Germinal center (tissue), 1 donor: ENCODE results near the gene SHISA9.

ENCODE experiments used
- DNase-seq: peaks from one replicate; pipeline ENCODE4 v3.0.0; 2012; ENCODE audit warnings: mixed read lengths, low spot score

SHISA9 gene

GRCh38 chr16:13076878-13077277, 175.5 kb downstream of the SHISA9 start:
- DNase-seq, result no peak

DNA sequence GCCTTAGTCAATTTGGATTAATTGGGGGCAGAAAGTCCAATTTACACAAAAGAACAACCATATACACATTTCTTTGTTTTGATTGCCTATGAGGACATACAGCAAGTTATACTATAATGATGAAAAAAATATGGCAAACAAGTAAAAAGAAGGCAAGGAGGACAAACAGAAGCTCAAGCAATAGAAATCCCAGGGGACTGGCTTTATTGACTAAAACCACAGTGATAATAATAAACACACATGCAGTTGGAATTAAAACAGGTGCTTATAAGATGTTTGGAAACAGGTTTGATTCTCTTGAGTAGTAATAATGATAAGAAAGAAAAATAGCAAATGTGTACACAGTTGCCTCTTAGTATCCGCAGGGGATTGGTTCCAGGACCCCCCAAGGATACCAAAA, 176.4 kb downstream of the SHISA9 start:
- no peak for DNase-seq

GRCh38 chr16:13080531-13080930, 179.1 kb downstream of the SHISA9 start:
- DNase-seq, result no peak

- no peak for DNase-seq
Measured at GRCh38 chr16:13081825-13082331, 180.5 kb downstream of the SHISA9 start.

DNA sequence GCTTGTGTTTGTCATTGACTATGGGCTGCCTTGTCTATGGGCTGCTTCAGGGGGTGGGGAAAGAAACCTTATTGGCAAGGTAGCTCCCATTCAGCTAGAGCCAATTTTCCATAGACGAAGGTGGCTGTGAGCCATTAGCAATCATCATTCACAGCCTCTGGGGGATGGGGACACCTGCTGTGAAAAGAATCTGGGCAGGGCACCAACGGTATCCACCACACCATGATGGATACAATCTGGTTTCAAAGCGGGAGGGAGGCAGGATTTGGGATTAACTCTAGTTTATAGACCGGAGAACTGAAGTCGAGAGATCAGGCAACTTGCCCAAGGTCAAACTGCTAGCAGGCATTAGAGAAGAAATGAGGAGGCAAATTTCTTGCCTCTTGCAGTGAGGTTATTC, 182.3 kb downstream of the SHISA9 start:
- no peak for DNase-seq

DNA sequence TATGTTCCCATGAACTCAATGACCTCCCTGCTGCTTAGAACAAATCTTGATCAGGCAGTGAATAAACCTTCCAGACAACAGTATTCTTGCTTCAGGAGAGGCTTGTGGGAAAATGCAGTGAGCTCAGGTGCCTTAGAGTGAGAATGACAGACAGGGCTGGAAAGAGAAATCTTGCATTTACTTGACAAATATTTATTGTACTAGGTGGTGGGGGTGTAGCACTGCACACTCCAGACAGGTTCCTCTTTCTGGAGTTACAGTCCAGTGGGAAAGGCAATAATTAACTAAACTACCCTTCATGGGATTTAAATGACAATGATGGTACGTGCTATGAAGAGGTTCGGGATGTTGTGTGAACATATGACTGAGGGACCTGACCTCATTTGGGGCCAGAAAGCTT, 182.9 kb downstream of the SHISA9 start:
- no peak for DNase-seq

DNA sequence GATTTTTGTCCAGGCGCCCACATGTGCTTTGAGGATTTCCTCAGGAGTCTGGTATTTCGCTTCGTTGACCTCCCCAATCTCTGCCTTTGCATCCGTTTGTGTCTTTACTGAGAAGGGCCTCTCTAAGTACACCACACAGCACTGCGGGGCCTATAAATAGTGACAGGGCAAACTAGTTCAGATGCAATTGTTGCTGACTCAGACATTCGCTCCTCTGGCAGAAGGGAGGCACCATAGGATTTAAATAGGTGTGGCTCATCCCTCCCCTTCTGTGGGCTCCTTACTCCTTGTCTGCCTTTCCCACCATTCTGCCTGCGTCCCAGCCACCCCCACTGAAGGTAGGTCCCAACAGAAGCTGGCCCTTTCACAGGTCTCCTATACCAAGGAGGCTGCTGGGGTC, 192.3 kb downstream of the SHISA9 start:
- no peak for DNase-seq

DNA sequence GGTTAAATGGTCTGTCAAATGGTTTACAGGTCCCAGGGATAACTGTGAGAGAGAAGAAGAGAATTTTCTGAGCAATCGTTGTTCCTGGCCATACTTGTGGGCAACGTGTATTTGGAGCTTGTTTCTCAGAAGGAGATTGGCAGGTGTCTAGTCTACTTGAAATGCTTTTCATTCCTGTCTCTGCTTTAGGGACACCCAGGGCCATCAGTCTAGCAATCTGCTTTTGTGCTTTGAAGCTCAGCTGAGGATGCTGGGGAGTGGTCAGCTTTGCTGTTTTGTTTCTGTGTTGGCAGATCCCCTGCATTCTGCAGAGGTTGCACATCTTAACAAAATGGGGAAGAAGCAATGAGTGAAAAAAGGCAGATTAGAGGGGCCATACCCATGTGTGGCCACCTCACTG, 193.7 kb downstream of the SHISA9 start:
- no peak for DNase-seq

DNA sequence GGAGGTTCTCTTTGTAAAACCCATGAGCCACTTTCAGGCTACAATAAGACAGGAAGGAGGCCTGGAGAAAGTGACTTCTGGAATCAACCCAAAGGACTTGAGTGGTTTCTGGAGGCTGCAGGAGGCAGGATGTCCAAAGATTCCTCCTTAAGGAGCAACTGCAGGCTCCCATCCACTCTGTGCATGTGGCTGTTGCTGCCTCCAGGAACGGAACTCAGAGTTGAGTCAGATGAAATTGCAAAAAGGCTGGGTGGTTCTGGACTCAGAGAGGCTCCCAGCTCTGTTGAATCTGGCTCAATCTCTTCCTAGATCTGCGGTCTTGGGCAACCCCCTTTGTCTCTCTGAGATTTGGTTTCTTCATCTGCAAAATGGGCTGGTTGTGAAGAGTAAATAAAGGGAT, 197.1 kb downstream of the SHISA9 start:
- no peak for DNase-seq

- DNase-seq, result no peak
Measured at GRCh38 chr16:13099822-13100221, 198.4 kb downstream of the SHISA9 start.

DNA sequence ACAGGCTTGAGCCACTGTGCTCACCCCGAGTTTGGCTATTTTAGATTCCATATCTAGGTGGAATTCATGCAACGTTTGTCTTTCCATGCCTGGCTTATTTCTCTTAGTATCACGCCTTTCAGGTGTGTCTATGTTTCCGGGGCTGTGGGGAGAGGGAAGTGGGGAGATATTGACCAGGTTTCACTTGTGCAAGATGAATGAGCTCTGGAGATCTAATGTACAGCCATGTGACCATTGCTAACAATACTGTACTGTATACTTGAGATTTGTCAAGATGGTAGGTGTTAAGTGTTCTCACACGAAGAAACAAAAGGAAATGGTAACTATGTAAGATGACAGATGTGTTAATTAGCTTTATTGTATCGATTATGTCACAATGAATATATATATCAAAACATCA, 199.6 kb downstream of the SHISA9 start:
- DNase-seq, result no peak

- no peak for DNase-seq
Measured at GRCh38 chr16:13101828-13102227, 200.4 kb downstream of the SHISA9 start.

- no peak for DNase-seq
Measured at GRCh38 chr16:13102401-13102800, 201.0 kb downstream of the SHISA9 start.

GRCh38 chr16:13103831-13104530, 202.6 kb downstream of the SHISA9 start:
- DNase-seq, result no peak

DNA sequence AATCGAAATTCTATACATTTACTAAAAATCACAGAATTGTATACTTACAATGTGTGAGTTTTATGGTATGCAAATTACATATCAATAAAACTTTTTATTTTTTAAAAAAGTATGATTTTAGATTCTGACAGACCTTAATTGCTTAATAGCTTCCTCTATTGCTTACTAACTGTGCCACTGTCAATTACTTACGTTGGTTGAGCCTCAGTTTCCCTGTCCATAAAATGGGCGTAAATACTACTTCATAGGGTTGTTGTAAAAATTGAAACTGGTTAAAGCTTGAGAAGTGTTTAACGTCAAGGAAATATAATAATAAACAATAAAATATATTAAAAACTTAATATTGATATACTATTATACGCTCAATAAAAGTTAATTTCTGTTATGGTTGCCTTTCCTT, 203.4 kb downstream of the SHISA9 start:
- DNase-seq, result no peak

DNA sequence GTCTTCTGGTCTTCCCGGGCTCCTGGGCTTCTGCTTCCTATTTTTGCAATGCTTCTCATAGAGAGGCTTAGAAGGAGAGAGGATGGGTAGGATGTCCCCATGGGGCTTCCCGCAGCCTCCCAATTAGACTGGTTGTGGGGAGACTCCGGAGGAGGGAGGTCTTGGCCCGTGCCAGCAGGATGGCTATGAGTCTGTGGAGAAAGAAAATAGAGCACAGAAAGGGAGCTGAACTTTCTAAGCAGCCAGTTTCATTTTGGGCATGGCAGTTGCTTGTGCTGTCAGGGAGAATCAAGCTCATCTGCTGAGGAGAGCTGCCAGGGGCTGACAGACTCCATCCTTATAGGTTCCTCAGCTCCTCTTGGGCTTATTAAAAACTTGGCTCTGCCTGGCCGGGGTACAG, 204.0 kb downstream of the SHISA9 start:
- no peak for DNase-seq

DNA sequence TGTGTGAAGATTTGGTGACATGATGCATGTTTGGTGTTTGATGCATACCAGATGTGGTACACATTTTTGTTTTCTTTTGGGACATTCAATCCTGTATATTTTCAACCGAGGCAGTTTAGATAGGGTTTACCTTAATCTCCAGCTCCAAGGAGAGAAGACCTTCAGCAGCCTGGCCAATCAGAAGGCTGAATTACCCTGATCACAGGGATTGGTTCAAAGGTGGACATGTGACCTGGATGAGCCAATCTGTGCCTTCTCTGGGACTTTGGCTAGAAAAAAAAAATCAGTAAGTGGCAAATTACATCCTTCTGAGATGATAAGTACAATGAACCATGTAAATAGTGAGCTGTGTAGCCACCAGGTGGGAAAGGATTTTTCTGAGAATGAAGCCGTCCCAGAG, 205.1 kb downstream of the SHISA9 start:
- DNase-seq, result no peak

DNA sequence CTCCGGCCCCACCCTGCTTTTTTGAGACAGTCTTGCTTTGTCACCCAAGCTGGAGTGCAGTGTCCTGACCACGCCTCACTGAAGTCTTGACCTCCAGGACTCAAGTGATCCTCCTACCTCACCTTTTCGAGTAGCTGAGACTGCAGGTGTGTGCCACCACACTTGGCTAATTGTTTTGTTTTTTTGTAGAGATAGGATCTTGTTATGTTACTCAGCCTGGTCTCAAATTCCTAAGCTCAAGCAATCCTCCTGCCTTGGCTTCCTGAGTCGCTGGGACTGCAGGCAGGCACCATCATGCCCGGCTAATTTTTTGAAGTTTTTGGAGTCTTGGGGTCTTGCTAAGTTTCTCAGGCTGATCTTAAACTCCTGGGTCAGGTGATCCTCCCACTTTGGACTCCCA, 206.7 kb downstream of the SHISA9 start:
- DNase-seq, result no peak

DNA sequence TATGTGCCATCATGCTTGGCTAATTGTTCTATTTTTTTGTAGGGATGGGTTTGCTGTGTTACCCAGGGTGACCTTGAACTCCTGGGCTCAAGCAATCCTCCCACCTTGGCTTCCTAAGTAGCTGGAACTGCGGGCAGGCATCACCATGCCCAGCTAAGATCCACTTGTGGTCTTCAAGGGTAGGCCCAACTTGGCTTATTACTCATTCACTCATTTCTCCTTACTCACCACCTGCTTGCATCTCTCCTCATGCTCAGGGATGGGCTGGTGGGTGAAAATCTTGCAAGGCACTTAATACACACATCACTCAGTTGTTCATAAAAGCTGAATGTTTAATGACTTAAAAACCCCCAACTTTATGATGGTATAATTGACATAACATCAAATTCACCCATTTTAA, 207.8 kb downstream of the SHISA9 start:
- no peak for DNase-seq

DNA sequence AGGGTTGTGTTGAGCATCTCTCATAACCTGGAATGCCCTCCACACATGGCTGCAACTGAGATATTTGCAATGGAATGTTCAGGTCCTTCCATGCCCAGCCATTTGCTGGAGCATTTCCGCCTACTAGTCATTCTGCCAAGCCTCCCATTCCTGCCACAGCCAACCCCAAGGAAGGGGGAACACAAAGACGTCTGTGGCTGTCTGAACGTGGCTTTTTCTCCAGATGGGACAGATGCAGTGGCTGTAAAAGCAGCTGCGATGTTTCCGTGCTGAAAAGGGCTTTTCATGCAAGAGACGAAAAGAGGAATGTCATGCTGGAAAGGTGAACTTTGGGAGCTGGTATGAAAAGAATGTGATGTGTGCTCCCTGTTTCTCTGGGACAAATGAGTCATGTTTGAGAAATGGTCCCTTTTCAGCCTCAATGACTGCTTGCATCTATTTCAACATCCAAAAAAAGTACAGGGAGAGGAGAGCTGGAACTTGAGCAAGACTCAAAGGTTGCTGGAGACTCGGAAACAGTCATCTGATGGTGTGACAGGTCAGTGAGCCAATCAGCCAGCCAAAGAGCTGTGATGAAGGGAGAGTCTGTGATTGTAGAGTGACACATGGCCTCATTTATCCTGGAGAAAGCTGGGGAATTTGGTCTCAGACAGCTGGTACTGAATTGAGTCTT, 208.9 kb downstream of the SHISA9 start:
- DNase-seq, result no peak

DNA sequence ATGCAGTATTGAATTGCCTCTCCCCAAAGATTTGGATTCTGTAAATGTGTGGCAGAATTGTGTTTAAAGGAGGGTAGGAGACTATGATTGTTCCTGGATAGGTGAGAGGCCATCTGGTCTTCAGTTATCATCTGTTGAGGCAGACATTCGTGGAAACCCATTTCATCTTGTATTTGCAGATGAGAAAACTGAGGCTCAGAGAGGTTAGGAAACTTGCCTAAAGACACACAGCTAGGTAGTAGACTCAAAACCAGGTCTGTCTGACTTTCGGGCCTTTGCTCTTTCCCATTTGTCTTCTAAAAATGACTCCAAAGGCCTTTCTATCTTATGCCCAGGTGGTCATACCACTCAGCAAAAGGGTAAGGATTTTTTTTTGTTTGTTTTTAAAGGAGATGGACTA, 210.3 kb downstream of the SHISA9 start:
- DNase-seq, result no peak

DNA sequence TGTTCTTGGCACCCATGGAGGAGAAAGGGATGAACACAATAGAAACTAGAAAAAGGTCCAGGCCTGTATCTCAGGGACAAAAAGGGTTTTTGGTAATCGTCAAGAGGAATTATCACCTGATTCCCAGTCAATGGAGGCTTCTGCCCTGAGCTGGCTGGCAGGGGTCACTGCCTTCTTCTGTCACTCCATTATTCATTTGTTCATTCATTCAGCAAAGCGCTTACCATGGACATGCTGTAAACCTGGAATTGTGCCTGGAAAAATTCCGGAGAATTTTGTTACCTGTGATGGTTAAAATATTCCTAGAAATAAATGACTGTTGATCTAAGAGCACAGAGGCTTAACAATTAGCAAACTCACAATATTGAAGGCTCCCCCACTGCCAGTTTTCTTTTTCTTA, 212.3 kb downstream of the SHISA9 start:
- DNase-seq, result no peak

GRCh38 chr16:13118091-13118490, 216.7 kb downstream of the SHISA9 start:
- DNase-seq, result no peak

DNA sequence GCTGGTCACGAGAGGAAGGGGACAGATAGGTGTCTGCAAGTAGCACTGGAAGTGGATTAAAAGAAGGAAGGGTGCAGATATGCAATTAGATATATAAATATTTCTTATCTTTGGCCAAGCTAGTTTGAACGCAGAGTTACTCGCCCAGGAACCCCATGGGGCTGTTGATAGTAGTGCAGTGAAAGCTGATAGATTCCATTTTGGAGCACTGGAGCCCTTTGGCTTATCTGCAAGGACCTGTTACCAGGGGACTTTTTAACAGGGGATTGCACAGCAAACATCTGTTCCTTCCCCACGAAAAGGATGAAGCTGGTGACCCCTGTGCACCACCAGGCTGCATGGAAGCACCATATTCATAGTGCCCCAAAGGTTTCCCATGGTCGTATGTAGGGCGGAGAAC, 218.7 kb downstream of the SHISA9 start:
- no peak for DNase-seq
